DOHH2 (cell line): ENCODE results near the gene GCNA.

ENCODE experiments used
- H3F3A ChIP-seq: fragments of 200-600 bp; sonication (generic), shearing (Covaris generic); 2 replicates; pipeline ENCODE4 v1.6.0; 2016; ENCODE audit warnings: antibody characterized with exemption, mild to moderate bottlenecking; ENCODE audit not compliant: control insufficient read depth, insufficient read depth
- H3K27ac ChIP-seq: fragments of 200-600 bp; sonication (generic); 2 replicates; pipeline ENCODE4 v1.5.1; 2014; ENCODE audit warnings: low read depth, mild to moderate bottlenecking, low read length, moderate library complexity
- H3K27me3 ChIP-seq: fragments of 200-600 bp; sonication (generic); 2 replicates; pipeline ENCODE4 v1.6.1; 2014; ENCODE audit warnings: mild to moderate bottlenecking, low read length, mixed read lengths; ENCODE audit not compliant: control insufficient read depth
- H3K36me3 ChIP-seq: fragments of 200-600 bp; sonication (generic); 2 replicates; pipeline ENCODE4 v1.6.1; 2014; ENCODE audit warnings: mild to moderate bottlenecking, low read length, moderate library complexity, mixed read lengths; ENCODE audit not compliant: control insufficient read depth
- H3K4me1 ChIP-seq: fragments of 200-600 bp; sonication (generic); 2 replicates; pipeline ENCODE4 v1.6.1; 2014; ENCODE audit warnings: mild to moderate bottlenecking, low read length, mixed read lengths; ENCODE audit not compliant: control insufficient read depth
- H3K4me2 ChIP-seq: fragments of 200-600 bp; sonication (generic); 2 replicates; pipeline ENCODE4 v1.6.0; 2014; ENCODE audit warnings: mild to moderate bottlenecking, low read length, moderate library complexity
- H3K4me3 ChIP-seq: fragments of 200-600 bp; sonication (generic); 2 replicates; pipeline ENCODE4 v1.5.1; 2014; ENCODE audit warnings: mild to moderate bottlenecking, low read length, mixed read lengths
- H3K79me2 ChIP-seq: fragments of 200-600 bp; sonication (generic); 2 replicates; pipeline ENCODE4 v1.6.1; 2014; ENCODE audit warnings: mild to moderate bottlenecking, low read length, mixed read lengths; ENCODE audit not compliant: control insufficient read depth
- H3K9me2 ChIP-seq: fragments of 200-600 bp; sonication (generic); replicated peaks from 2 replicates; pipeline ENCODE4 v1.6.1; 2014; ENCODE audit warnings: mild to moderate bottlenecking, low read length, mixed read lengths; ENCODE audit not compliant: control insufficient read depth
- H3K9me3 ChIP-seq: fragments of 200-600 bp; sonication (generic); 2 replicates; pipeline ENCODE4 v1.6.1; 2014; ENCODE audit warnings: antibody characterized with exemption, low read length, mixed read lengths; ENCODE audit not compliant: control insufficient read depth, insufficient read depth
- H4K20me1 ChIP-seq: fragments of 200-600 bp; sonication (generic); 2 replicates; pipeline ENCODE4 v1.6.0; 2014; ENCODE audit warnings: low read depth, mild to moderate bottlenecking, antibody characterized with exemption, low read length, moderate library complexity; ENCODE audit not compliant: control insufficient read depth, insufficient read depth
- EZH2phosphoT487 ChIP-seq: fragments of 200-600 bp; sonication (generic); IDR thresholded peaks from 2 replicates; pipeline ENCODE4 v1.6.1; 2017; ENCODE audit warnings: borderline replicate concordance, mild to moderate bottlenecking, antibody characterized with exemption, low read length, moderate library complexity, mixed read lengths
- TF ChIP-seq, protein P1 (sequence below): fragments of 200-600 bp; sonication (generic); IDR thresholded peaks from one replicate; pipeline ENCODE4 v1.5.1; 2014; ENCODE audit warnings: antibody characterized with exemption, mild to moderate bottlenecking, low read depth, low read length; ENCODE audit not compliant: poor library complexity, severe bottlenecking

Gene GCNA

GRCh38 chrX:71541210-71542022 is 36.8 kb upstream of the GCNA start:
- peak overlapping the region; percentile 62 for H3K27ac ChIP-seq
- peaks cover 82% of the 10 kb centered on the region for H3K36me3 ChIP-seq
- TF ChIP-seq, protein P1, sequence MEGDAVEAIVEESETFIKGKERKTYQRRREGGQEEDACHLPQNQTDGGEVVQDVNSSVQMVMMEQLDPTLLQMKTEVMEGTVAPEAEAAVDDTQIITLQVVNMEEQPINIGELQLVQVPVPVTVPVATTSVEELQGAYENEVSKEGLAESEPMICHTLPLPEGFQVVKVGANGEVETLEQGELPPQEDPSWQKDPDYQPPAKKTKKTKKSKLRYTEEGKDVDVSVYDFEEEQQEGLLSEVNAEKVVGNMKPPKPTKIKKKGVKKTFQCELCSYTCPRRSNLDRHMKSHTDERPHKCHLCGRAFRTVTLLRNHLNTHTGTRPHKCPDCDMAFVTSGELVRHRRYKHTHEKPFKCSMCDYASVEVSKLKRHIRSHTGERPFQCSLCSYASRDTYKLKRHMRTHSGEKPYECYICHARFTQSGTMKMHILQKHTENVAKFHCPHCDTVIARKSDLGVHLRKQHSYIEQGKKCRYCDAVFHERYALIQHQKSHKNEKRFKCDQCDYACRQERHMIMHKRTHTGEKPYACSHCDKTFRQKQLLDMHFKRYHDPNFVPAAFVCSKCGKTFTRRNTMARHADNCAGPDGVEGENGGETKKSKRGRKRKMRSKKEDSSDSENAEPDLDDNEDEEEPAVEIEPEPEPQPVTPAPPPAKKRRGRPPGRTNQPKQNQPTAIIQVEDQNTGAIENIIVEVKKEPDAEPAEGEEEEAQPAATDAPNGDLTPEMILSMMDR, result no peak
- no peak for TF ChIP-seq EZH2phosphoT487
- peaks cover 97% of the 10 kb centered on the region for H3K79me2 ChIP-seq
- H4K20me1 ChIP-seq, result peaks cover 18% of the 10 kb centered on the region
- H3K9me3 ChIP-seq, result no peaks in the 10 kb centered on the region
- H3K9me2 ChIP-seq, result no peaks in the 10 kb centered on the region
- H3K4me1 ChIP-seq, result peaks cover 53% of the 10 kb centered on the region
- H3K27me3 ChIP-seq, result no peaks in the 10 kb centered on the region
- H3F3A ChIP-seq, result peaks cover 10% of the 10 kb centered on the region; the same call in 1 of the 2 replicates
- H3K4me3 ChIP-seq, result peak overlapping the region; percentile 50
- H3K4me2 ChIP-seq, result peak overlapping the region; percentile 65

GRCh38 chrX:71542411-71542810 is 35.8 kb upstream of the GCNA start:
- peaks cover 50% of the 10 kb centered on the region for H3K4me1 ChIP-seq
- no peaks in the 10 kb centered on the region for H3K27me3 ChIP-seq
- peaks cover 87% of the 10 kb centered on the region for H3K36me3 ChIP-seq
- no peak overlapping the region for H3K27ac ChIP-seq
- H3K79me2 ChIP-seq, result peaks cover 96% of the 10 kb centered on the region
- H3K4me2 ChIP-seq, result no peak overlapping the region
- H3K9me2 ChIP-seq, result no peaks in the 10 kb centered on the region
- TF ChIP-seq, protein P1, result no peak
- no peak for TF ChIP-seq EZH2phosphoT487
- no peaks in the 10 kb centered on the region for H3K9me3 ChIP-seq
- H4K20me1 ChIP-seq, result peaks cover 18% of the 10 kb centered on the region
- peaks cover 10% of the 10 kb centered on the region; the same call in 1 of the 2 replicates for H3F3A ChIP-seq
- no peak overlapping the region for H3K4me3 ChIP-seq

DNA sequence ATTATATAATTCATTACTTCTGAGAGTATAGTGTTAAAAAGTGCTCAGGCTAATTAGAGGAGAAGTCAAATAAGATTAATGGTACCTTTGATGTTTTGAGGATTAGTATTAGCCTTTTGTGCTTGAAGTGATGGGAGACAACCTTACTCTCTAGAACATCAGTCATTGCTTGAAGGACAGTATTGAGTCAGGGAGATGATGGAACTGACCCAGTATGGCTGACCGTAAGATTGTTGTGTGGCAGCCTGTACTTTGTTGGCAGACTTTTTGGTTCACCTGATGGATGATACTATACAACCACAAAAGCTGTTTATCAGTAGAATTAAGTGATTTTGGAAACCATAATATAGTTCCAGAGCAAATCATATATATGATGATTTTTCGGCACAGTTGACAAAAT is 35.4 kb upstream of the GCNA start:
- Histone ChIP-seq H3K4me2 (no peak overlapping the region), H3K36me3 (peaks cover 87% of the 10 kb centered on the region), H3K79me2 (peaks cover 94% of the 10 kb centered on the region), H3K27ac (no peak overlapping the region), H4K20me1 (peaks cover 18% of the 10 kb centered on the region), H3K9me3 (no peaks in the 10 kb centered on the region), H3K4me3 (no peak overlapping the region), H3K4me1 (peaks cover 47% of the 10 kb centered on the region), H3F3A (peaks cover 10% of the 10 kb centered on the region; the same call in 1 of the 2 replicates), H3K9me2 (no peaks in the 10 kb centered on the region), H3K27me3 (no peaks in the 10 kb centered on the region)
- TF ChIP-seq, protein P1, result no peak
- TF ChIP-seq EZH2phosphoT487, result no peak
